Gastroesophageal sphincter (tissue), 4 donors: ENCODE results near the gene CHST12. TPM values are rescaled to one million over a fixed set of nuclear protein-coding genes. Genes with fewer than 3 reads are reported as not detected.
"Not testable (repeated sequence)": the region's sequence is repeated elsewhere in the genome, so short reads cannot be mapped to it uniquely, and the experiment has no call there.

Experiments
- ATAC-seq: fragments of 150-250 bp; one replicate; pipeline ENCODE4 v1.9.1; 2016; ENCODE audit warnings: mild to moderate bottlenecking, moderate library complexity
- H3K27ac ChIP-seq, 4 donors: fragments of 200-600 bp; sonication (generic) in 3 of 4; 1 replicate in 3 of 4; 2 replicates in 1 of 4; pipeline ENCODE4 v1.5.1; 2016 to 2019
- H3K27me3 ChIP-seq: fragments of 200-600 bp; sonication (generic); one replicate; pipeline ENCODE4 v1.5.1; 2019
- H3K36me3 ChIP-seq, 2 donors: fragments of 200-600 bp; sonication (generic); one replicate each; pipeline ENCODE4 v1.5.1; 2019; ENCODE audit warnings: control low read depth in 1 of 2
- H3K4me1 ChIP-seq, 3 donors: fragments of 200-600 bp; sonication (generic); 1 replicate in 2 of 3; 2 replicates in 1 of 3; pipeline ENCODE4 v1.5.1; 2016 to 2019; ENCODE audit warnings: control low read depth in 2 of 3
- H3K4me3 ChIP-seq, 2 donors: fragments of 200-600 bp; sonication (generic); one replicate each; pipeline ENCODE4 v1.5.1; 2019; ENCODE audit warnings: mild to moderate bottlenecking in 1 of 2, moderate library complexity in 1 of 2
- H3K9me3 ChIP-seq, 3 donors: fragments of 200-600 bp; sonication (generic); one replicate each; pipeline ENCODE4 v1.5.1; 2017 to 2019; ENCODE audit warnings: control low read depth in 2 of 3
- CTCF ChIP-seq, 4 experiments: fragments of 200-600 bp in 2 of 4; fragments of 450-650 bp in 2 of 4; sonication (generic) in 1 of 4; IDR thresholded peaks; one replicate each; pipeline ENCODE4 v1.5.1; 2017 to 2019; ENCODE audit warnings: antibody characterized with exemption in 4 of 4, mild to moderate bottlenecking in 2 of 4, moderate library complexity in 2 of 4
- EP300 ChIP-seq: sonication (generic); formaldehyde crosslinking; IDR thresholded peaks from one replicate; pipeline ENCODE4 v1.6.1; 2017; ENCODE audit warnings: antibody characterized with exemption, mild to moderate bottlenecking
- POLR2A ChIP-seq, 2 donors: fragments of 450-650 bp; IDR thresholded peaks; one replicate each; pipeline ENCODE4 v1.6.1; 2017; ENCODE audit warnings: antibody characterized with exemption in 2 of 2, mild to moderate bottlenecking in 2 of 2, moderate library complexity in 1 of 2
- POLR2AphosphoS5 ChIP-seq: sonication (generic); formaldehyde crosslinking; IDR thresholded peaks from one replicate; pipeline ENCODE4 v1.6.1; 2017; ENCODE audit warnings: antibody characterized with exemption
- WGBS, 2 donors: methylation state at CpG; one replicate each; pipeline ENCODE4 v1.1.5; 2018; ENCODE audit warnings: low coverage in 1 of 2; 5-methylcytosine and 5-hydroxymethylcytosine counted together
- total RNA-seq, 4 donors: library from RNA; depleted of rRNA; stranded (reverse); fragments of >200 nt; gene quantifications; one replicate each; pipeline ENCODE4 v1.1.0, GENCODE V29; 2016

Gene CHST12
- total RNA-seq, 4 donors from 2014 or later = 8.3 to 18.3 (median 13.4) TPM

GRCh38 chr7:2451171-2452073 is 48.0 kb downstream of the CHST12 start:
- peaks cover 0 to 14% (median 11%) of the 10 kb centered on the region in 3 donors for H3K4me1 ChIP-seq
- 53% methylated on average over 5 of the region's 34 CpGs; no CpG with 5 or more reads in 1 of the 2 donors for WGBS, 2 donors
- H3K27ac ChIP-seq = peak overlapping the region in 1 of 4 donors; percentile 47
- no peaks in the 10 kb centered on the region for H3K27me3 ChIP-seq
- H3K9me3 ChIP-seq = no peaks in the 10 kb centered on the region
- ATAC-seq = peak; percentile 93
- TF ChIP-seq CTCF (IDR thresholded peaks at IDR 0.05) (peak in 3 of 4 experiments; percentile 82 to 93 (median 84)), POLR2AphosphoS5 (no peak)
- peak overlapping the region; percentile 33 to 46 for H3K4me3 ChIP-seq
- peaks cover 0 to 4% of the 10 kb centered on the region in 2 donors for H3K36me3 ChIP-seq

- TF ChIP-seq POLR2A (IDR thresholded peaks at IDR 0.05) = no peak
- Histone ChIP-seq H3K4me1 (peaks cover 0 to 14% (median 11%) of the 10 kb centered on the region in 3 donors), H3K27me3 (no peaks in the 10 kb centered on the region), H3K9me3 (no peaks in the 10 kb centered on the region), H3K4me3 (peak overlapping the region; percentile 33 to 46), H3K27ac (peak overlapping the region in 1 of 4 donors; percentile 47), H3K36me3 (no peaks in the 10 kb centered on the region)
- ATAC-seq = peak; percentile 10
- 23 to 29% methylated on average over 3 to 4 of the region's 16 CpGs for WGBS, 2 donors
Observed at GRCh38 chr7:2452074-2452507, 48.7 kb downstream of the CHST12 start.

- H3K4me1 ChIP-seq = peaks cover 0 to 14% (median 11%) of the 10 kb centered on the region in 3 donors
- H3K4me3 ChIP-seq = no peak overlapping the region
- no peak overlapping the region for H3K27ac ChIP-seq
- H3K27me3 ChIP-seq = no peaks in the 10 kb centered on the region
- no peak for ATAC-seq
- H3K9me3 ChIP-seq = no peaks in the 10 kb centered on the region
- no peaks in the 10 kb centered on the region for H3K36me3 ChIP-seq
- TF ChIP-seq EP300 (no peak), POLR2A (IDR thresholded peaks at IDR 0.05) (no peak)
- 88 to 100% methylated on average over 4 of the region's 8 CpGs for WGBS, 2 donors
Observed at GRCh38 chr7:2452643-2453270, 49.3 kb downstream of the CHST12 start.

- not testable (repeated sequence) for H3K27me3 ChIP-seq, H3K9me3 ChIP-seq, H3K36me3 ChIP-seq, ATAC-seq, H3K4me3 ChIP-seq, H3K27ac ChIP-seq
- H3K4me1 ChIP-seq = peaks cover 0 to 14% (median 11%) of the 10 kb centered on the region in 3 donors
- 90% methylated on average over 3 of the region's 3 CpGs; no CpG with 5 or more reads in 1 of the 2 donors for WGBS, 2 donors
Observed at GRCh38 chr7:2453849-2454248, 50.4 kb downstream of the CHST12 start.

- no peak overlapping the region for H3K27ac ChIP-seq
Observed at GRCh38 chr7:2459674-2460073, 56.3 kb downstream of the CHST12 start.

More at GRCh38 chr7:2459674-2460073, 56.3 kb downstream of the CHST12 start:
- Histone ChIP-seq H3K9me3 (peaks cover 0 to 5% (median 0%) of the 10 kb centered on the region in 3 donors), H3K4me1 (no peaks in the 10 kb centered on the region), H3K4me3 (no peak overlapping the region), H3K27me3 (peaks cover 16% of the 10 kb centered on the region), H3K36me3 (no peaks in the 10 kb centered on the region)
- 83 to 89% methylated on average over 3 to 4 of the region's 8 CpGs for WGBS, 2 donors
- ATAC-seq = no peak
- TF ChIP-seq EP300 = no peak
- no peak for TF ChIP-seq CTCF (IDR thresholded peaks at IDR 0.05)
- no peak for TF ChIP-seq POLR2AphosphoS5
- no peak for TF ChIP-seq POLR2A (IDR thresholded peaks at IDR 0.05)
